NCI-H1105 treated with DMSO at 0.1 percent for 48 hours (cell line): Measurements from ENCODE around the gene ZC2HC1C.
A peak's percentile ranks its signal among the peaks of the same experiment; 100 is the strongest.
"Not testable (repeated sequence)": the region's sequence is repeated elsewhere in the genome, so short reads cannot be mapped to it uniquely, and the experiment has no call there.

ENCODE experiments used
- DNase-seq: peaks from one replicate; lab custom pipeline; 2025; lab: John Stamatoyannopoulos, UW

ZC2HC1C gene

DNA sequence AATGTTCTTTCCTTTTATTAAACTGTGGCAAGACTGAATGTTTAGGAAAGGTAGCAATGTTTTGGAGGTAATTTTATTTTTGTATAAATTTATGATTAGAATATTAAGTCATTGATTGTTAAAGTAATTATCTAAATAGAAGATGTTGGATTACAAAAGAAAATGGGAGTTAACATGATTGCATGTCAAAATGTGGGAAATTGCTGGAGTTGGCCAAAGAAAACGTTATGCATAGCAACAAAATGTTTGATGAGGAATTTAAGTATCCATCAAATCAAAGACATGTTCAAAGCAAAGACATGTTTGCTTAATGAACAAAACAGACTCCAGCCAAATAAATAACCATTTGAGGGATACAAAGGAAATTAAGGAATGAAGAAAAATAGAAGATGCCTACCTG, 15.0 kb upstream of the ZC2HC1C start:
- DNase-seq = no peak

GRCh38 chr14:75059642-75060041, 9.8 kb upstream of the ZC2HC1C start:
- no peak for DNase-seq

DNA sequence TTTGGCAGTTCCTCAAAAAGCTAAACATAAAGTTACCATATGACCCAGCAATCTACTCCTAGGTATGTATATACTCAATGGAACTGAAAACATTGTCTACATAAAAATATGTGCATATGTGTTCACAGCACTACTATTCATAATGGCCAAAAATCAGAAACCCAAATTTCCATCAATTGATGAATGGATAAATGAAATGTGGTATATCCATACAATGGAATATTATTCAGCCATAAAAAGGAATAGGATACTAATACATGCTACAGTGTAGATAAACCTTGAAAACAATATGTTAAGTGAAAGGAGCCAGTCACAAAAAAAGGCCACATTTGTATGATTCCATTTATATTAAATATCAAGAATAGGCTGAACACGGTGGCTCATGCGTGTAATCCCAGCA, 9.0 kb upstream of the ZC2HC1C start:
- no peak for DNase-seq

- DNase-seq = no peak
Observed at GRCh38 chr14:75063013-75063412, 6.4 kb upstream of the ZC2HC1C start.

DNA sequence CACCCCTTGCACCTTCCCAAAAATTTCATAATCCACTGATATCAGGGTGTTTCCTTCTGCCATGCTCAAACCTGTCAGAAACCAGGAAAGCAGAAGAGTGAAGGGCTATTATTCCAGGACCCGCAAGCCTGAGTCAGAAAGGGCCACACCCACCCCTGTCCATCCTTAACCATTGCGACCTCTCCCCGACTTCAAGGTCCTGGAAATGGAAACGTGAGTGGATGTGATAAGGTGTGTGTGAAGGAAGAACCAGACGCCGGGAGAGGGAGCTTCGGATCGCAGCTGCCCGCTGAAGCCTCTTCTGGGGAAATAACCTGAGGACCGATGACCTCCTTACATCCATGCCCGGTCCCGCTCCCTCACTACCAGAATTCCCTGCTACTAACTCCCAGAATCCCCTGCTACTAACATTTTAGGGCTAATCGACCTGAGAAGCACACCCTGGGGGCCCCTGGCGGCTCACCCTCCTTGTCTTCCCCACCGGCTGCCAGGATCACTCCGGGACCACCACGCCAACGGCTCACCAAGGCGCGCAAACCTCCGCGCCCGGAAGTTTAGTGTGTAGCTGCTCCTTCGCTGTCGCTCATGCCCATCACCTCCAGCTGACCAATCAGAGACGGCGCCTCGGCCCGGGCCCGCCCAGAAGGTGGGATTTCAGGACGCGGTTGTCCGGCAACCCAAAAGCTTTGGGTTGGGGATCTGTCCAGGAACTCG, 5.8 kb upstream of the ZC2HC1C start, which contains the start of gene ACYP1:
Gene ACYP1, minus strand, starts transcription at position 534 of the 714 bp plus-strand sequence. Its CDS starts 471 bp downstream, at position 63.
- DNase-seq = peak; percentile 94

- no peak for DNase-seq
Observed at GRCh38 chr14:75064205-75064567, 5.3 kb upstream of the ZC2HC1C start.

GRCh38 chr14:75066691-75067090, 2.8 kb upstream of the ZC2HC1C start:
- no peak for DNase-seq

DNA sequence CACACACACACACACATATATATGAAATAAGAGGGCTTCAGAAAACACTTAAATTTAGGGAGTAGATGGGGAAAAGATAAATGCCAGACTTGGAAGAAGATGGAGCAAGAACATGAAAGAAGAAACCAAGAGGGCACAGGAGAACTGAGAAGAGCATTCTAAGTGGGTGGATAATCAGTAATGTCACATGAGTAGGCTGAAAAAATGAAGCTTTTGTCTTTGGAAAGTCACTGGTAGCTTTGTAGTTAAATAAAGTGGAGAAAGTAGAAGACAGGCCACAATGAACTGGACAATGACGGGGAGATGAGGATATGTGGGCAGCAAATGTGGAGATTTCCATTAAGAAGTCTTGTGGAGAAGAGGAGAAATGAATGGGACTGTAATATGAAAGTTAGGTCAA, 2.2 kb upstream of the ZC2HC1C start:
- DNase-seq = no peak

DNA sequence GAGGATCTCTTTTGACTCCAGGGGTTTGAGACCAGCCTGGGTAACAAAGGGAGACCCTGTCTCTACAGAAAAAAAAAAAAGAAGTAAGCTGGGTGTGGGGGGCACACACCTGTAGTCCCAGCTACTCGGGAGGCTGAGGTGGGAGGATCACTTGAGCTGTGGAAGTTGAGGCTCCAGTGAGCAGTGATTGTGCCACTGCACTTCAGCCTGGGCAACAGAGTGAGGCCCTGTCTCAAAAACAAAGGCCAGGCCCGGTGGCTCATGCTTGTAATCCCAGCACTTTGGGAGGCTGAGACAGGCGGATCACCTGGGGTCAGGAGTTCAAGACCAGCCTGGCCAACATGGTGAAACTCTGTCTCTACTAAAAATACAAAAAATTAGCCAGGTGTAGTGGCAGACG, 1.7 kb upstream of the ZC2HC1C start:
- DNase-seq = not testable (repeated sequence)

GRCh38 chr14:75068294-75069120, 934 bp upstream of the ZC2HC1C start:
- peak; percentile 17 for DNase-seq

- peak; percentile 61 for DNase-seq
Observed at GRCh38 chr14:75069811-75070145, 337 bp downstream of the ZC2HC1C start.

GRCh38 chr14:75070383-75070782, 942 bp downstream of the ZC2HC1C start:
- DNase-seq = no peak

- no peak for DNase-seq
Observed at GRCh38 chr14:75077794-75078193, 8.4 kb downstream of the ZC2HC1C start.

- DNase-seq = no peak
Observed at GRCh38 chr14:75079521-75079920, 10.1 kb downstream of the ZC2HC1C start.

DNA sequence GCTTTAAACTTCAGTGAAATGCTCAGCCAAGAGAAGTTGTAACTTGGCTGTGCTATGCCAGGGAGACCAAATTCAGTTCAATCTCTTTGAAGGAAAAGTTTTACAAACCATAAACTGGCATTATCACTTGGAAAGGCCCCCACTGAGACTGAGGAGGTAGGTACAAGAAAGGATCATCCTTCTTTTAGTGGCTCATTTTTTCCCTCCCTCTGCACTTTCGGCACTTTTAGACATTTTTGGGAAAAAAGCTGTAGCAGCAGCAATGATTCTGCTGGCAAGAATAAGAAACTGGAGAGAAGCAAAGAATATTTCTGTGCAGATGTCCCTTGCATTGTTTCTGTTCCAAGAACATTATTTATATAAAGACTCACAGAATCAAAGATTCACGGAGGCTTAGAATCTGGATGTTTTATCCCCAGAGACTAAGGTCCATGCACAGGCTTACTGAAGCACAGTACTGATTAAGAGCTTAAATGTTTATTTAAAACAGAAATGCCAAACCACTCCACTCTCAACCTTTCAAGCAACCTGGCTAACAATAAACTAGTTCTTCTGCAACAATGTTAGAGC, 12.3 kb downstream of the ZC2HC1C start:
- DNase-seq = no peak

DNA sequence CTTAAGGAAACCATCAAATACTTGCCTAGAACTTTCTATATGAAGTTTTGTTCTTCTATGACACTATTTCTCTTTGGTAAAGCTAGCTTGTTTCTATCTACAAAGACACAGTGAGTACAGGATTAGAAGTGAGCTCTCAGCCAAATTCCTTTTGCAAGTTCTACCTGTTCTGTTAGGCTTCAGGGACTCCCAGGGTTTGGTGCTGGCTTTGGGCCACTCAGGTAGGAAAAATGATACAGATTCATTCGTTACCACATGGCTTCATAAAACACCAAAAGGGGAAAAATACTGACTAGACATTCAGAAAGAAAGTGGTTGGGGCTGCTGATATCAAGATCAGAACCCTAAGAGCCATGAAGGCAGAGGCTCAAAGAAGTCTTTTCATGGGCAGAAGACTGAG, 13.8 kb downstream of the ZC2HC1C start:
- DNase-seq = no peak

DNA sequence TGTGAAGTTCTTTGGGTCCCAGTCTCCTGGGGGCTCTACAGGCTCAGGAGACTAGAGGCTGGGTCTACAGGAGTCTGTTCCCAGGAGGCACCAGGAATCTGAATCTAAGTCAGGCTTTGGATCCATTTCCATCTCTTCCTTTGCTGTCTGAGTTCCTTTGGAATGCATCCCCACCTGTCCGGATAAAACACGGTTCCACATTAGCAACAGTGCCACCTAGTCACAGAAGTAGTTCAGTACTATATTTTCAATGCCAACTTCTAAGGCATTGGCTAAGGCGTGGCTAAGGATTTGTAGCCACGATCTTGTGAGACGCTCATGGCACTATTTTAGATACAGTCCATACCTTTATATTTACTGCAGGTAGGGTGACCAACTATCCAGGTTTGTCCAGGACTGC, 15.1 kb downstream of the ZC2HC1C start:
- no peak for DNase-seq

GRCh38 chr14:75088153-75088552, 18.7 kb downstream of the ZC2HC1C start:
- no peak for DNase-seq

DNA sequence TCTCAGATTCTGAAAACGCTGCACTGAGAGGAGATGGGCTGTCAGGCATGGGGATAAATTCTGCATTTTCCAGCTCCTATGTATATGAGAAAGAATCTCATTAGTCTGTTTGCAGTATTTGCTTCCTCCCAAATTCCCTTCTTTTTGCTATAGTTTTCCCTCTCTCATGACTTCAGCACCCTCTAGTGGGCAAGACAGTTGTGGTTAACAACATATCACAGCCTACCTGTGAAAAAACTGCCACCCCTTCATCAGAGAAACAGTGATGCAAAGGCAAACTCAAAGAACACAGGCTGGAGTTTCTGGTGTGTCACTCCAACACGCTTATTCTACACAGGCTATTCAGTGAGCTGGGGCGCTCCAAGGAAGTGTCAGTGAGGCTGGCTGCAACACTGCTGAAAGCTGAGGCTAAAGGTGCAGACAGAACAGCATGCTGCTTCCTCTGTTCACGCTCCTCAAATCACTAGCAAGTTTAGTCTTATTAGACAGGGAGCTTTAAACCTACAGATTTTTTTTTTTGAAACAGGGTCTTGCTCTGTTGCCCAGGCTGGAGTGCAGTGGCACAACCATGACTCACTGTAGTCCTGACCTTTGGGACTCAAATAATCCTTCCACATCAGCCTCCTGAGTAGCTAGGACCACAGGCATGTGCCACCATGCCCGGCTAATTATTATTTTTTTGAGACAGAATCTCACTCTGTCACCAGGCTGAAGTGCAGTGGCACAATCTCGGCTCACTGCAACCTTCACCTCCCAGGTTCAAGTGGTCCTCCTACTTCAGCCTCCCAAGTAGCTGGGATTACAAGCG, 19.3 kb downstream of the ZC2HC1C start:
- peak; percentile 55 for DNase-seq

DNA sequence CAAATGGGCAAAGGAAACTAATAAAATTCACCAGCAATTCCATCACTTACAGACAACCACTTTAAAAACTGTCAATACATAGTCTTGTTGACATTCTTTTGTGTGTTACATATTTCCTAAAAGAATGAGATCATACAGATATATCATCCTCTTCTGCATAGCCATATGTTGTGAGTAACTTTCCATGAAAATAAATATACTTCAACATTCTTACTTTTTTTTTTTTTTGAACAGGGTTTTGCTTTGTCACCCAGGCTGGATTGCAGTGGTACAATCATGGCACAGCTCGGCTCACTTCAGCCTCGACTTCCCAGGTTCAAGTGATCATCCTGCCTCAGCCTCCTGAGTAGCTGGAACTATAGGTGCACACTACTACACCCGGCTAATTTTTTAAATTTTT, 20.9 kb downstream of the ZC2HC1C start:
- DNase-seq = no peak

GRCh38 chr14:75091251-75091650, 21.8 kb downstream of the ZC2HC1C start:
- DNase-seq = no peak

DNA sequence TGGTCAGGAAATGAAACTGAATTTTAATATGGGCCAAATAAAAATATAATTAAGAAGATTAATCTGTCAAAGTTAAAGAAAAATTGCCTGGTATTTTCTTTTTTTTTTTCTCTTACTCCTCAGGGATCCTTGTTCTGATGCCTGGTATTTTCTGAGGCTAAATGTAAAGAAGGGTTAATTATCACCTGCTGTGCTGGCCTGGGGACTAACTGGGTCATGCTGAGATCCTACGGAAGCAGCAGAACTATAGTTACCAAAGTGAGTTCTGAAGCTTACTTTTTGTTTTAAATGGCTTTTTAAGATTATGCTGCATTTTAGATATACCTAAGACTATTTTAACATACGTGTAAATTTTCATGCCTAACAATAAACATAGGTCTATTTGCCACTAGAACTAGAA, 23.3 kb downstream of the ZC2HC1C start:
- no peak for DNase-seq
